Measurements from ENCODE around the gene UTP18.
"Not testable (repeated sequence)": the region's sequence is repeated elsewhere in the genome, so short reads cannot be mapped to it uniquely, and the experiment has no call there.

UTP18 gene
- 67.6 to 82.6 reads per million in 2 donors for total RNA-seq

DNA sequence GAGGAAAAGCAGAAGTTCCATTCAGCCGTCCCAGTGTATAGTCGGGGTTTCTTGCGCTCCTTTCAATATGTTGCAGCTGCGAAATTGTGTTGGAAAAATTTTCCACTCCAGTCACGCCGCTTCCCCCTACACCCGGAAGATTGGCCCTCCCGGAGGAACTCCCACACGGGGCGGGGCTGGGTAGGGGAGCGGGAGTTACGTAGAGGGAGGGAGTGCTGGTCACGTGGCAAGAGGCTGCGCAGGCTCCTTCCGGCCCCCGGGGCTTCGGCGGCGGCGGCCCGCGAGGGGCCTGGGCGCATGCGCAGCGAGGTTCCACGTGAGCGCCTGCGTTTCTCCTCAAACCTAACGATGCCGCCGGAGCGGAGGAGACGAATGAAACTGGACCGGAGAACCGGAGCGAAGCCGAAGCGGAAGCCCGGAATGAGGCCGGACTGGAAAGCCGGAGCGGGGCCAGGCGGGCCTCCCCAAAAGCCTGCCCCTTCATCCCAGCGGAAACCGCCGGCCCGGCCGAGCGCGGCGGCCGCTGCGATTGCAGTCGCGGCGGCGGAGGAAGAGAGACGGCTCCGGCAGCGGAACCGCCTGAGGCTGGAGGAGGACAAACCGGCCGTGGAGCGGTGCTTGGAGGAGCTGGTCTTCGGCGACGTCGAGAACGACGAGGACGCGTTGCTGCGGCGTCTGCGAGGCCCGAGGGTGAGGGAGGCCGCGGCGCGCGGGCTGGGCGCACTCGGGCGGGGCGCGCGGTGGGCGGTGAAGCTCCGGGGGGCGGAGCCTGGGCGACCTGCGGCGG is at the start of gene UTP18:
TSS of gene UTP18 (plus strand) at position 310 of the 787 bp plus-strand sequence. CDS start at position 349, 39 bp downstream.
- DNase-seq, result peak; percentile 95

DNA sequence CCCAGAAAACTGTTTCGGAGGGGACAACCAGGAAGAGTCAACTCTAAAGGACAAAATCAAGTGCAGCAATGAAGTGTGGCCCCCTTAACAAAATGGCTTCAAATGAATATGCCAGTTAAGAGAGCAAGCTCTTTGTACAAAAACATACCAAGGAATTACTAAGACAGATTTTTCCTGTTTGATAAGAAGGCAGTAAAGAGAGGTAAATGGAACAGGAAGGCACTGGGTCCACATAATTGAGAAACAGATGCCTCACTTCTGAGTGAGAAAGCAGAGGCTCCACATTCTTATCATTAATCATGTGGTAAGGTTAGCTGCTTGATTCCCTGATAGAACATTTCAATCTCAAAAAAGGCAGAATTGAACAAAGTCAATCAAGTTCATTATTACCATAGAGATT is 45.4 kb upstream of the UTP18 start:
- DNase-seq, result no peak

DNA sequence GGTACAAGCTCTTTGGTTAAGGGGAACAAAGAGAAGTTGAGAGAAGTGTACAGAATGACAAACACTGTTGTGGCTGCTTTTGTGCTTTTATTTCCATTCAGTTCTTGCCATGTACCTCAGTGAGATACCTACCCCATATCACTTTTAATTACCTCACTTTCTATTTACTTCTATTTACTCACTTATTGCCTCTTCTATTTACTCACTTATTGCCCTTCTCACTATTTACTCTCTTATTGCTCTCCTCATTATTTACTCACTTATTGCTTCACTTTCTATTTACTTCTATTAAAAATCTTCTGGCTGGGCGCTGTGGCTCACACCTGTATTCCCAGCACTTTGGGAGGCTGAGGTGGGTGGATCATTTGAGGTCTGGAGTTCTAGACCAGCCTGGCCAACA is 42.4 kb upstream of the UTP18 start:
- no peak for DNase-seq

DNA sequence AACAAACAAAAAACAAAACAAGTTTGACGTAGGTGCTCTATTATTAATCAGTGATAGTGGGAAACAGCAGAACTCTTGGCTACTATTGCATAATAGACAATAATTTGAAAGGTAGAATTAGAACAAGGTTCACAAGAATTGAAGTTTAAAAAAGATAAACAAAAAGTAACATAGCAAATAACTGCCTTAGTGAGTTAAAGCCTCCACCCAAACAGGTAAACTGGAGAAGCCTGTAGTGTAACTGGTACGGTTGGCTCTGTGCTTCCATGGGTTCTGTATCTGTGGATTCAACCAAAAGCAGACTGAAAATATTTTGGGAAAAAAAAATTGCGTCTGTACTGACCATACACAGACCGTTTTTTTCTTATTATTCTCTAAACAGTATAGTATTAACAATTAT is 39.0 kb upstream of the UTP18 start:
- DNase-seq, result no peak

DNA sequence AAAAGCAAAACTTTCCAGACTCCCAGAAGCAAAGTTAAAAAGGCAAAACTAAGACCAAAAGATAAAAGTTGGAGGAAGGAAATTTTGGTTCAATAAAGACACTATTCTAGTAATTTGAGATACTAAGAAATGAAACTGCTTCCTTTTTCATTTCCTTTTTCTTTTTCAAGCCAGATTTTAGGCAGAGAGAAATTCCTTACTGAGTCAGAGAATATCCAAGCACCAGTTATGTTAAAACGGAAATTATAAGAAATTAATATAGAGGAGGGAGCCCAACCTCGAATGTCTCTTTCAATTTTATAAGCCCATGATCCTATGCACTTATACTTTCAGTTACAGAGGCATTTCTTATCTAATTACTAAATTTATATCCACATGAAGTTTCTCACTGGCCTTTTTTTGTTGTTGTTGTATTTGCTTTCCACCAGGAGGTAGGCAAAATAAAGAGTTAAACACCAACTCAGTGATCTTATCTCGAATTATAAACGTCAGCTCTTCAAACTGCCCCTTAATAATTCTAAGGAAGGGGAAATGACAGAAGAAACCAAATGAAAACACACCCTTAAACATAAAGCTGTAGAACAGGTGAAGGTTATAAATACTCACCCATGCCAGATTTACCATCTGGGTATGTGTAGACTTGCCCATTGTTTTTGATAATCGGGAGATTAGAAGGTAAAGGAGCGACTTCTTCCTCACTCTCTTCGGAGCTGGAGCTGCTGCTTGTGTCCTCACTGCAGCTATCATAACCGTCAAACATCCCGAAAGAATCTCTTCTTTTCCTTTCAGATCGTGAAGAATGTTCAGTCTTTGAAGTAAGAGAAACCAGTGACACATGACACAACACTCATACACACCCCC is 35.7 kb upstream of the UTP18 start:
- DNase-seq, result no peak

- DNase-seq, result not testable (repeated sequence)
Measured at GRCh38 chr17:51225523-51225922, 34.8 kb upstream of the UTP18 start.

- DNase-seq, result no peak
Measured at GRCh38 chr17:51228161-51228560, 32.2 kb upstream of the UTP18 start.

DNA sequence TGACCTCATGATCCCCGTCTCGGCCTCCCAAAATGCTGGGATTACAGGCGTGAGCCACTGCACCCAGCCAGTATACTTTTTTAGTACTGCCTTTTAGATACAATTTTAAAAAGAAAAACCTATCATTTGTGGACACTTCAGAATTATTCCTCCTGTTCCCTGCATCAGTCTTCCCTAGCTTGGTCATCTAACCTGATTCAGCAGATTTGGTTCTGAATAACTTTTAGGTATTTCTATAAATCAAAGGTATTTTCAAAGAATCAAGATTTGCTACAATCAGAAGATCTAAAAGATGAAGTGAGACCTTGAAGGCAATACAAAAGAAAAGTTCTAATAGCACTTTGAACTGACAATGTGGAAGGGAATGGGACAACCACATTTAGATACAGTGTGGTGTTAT is 30.5 kb upstream of the UTP18 start:
- no peak for DNase-seq

GRCh38 chr17:51230306-51230705 is 30.0 kb upstream of the UTP18 start:
- DNase-seq, result no peak

DNA sequence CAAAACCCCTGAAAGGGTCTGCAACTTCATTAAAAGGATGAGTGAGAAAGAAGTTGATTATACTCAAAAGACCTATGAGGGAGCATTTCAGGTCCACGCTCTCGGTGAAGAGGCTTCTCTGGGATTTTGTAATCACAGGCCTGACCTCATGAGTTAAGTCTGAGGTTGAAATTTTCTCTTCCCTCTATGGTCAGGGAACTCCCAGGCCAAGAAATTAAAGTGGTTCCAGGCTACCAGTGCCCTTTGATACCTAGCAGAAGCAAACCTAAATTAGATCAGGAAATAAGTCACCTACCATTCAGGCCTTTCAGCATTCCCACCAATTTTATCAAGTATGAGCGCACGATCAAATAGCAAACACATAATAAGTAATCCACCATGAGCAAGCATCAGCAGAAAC is 28.3 kb upstream of the UTP18 start:
- no peak for DNase-seq

DNA sequence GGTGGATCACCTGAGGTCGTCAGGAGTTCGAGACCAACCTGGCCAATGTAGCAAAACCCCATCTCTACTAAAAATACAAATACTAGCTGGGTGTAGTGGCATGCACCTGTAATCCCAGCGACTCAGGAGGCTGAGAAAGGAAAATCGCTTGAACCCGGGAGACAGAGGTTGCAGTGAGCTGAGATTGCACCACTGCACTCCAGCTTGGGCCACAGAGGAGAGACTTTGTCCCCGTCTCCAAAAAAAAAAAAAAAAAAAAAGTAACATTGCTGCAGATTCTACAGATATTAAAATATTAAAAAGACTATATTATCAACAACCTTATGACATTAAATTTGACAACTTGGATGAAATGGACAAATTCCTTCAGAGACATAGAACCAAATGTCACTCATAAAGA is 26.2 kb upstream of the UTP18 start:
- no peak for DNase-seq

DNA sequence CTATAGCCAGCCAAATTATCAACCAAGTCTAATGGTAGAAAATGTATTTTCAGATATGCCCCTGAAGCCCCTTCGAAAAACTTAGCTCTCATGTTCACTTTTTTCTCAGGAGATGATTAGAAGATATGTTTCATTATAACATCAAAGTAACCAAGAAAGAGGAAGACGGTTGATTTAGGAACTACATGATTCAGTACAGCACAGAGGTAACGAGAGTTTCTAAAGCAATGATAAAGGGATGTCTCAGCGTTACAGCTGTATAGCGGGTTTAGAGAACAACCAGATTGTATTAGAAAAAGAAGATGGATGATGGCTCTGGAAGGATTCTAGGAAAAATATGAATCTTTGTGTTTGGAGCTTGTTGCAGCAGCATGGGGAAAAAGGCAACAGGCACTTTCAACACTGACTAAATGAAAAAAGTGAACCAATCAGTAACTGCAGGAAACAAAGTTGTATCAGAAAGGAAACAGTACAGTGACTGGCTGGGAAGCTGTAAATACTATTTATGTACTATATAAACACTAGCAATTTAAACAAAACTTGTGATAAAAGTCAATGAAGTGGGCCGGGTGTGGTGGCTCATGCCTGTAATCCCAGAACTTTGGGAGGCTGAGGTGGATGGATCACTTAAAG is 22.0 kb upstream of the UTP18 start:
- no peak for DNase-seq

DNA sequence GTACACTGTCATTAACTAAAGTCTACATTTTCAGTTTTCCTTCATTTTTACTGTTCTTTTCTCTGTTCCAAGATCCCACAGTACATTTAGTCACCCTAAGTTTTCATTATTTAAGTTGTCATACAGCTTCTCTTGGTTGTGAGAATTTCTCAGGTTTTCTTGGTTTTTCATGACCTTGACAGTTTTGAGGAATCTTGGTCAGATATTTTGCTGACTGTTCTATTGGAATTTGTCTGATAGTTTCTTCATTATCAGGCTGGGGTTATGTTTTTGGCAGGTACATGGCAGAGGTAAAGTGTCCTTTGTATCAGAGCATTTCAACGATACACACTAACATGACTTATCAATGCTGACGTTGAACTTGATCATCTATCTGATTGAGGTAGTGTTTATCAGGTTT is 20.1 kb upstream of the UTP18 start:
- no peak for DNase-seq

DNA sequence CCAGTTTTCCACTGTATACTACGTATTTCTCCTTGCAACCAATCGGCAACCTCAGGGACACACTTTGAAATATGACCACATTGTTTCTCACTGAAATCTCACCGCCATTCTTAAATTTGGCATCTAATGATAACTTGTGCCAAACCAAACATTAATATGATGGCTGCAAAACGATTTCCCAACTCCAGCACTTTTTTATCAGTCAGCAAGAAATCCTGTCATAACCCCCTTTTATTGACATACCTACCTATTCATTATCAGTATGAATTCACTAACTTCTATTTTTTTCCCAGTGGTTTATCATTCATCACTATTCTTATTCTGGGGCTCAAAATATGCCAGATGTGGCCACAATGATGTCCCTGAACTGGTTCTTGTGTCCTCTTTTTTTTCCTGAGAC is 16.3 kb upstream of the UTP18 start:
- DNase-seq, result no peak

- no peak for DNase-seq
Measured at GRCh38 chr17:51245535-51245934, 14.8 kb upstream of the UTP18 start.

GRCh38 chr17:51250314-51250840 is 10.0 kb upstream of the UTP18 start:
- no peak for DNase-seq

DNA sequence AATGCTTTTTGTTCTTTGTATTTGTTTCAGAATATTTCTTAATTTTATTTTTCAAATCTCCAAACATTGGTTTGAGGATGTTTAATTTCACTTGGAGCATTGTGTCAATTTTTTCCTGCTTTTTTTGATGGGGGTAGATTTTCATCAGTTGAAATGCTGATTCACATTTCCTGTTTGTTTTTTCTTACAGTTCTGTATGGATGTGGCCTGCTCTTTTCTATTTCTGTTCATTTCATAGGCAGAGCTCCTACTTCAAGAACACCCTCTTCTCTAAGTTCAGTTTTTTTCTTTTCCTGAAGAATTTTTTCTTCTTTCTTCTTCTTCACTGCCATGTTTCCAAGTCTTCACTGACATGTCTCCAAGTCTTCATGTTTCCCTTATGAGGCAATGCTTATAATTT is 9.3 kb upstream of the UTP18 start:
- no peak for DNase-seq

- no peak for DNase-seq
Measured at GRCh38 chr17:51255673-51256072, 4.7 kb upstream of the UTP18 start.

DNA sequence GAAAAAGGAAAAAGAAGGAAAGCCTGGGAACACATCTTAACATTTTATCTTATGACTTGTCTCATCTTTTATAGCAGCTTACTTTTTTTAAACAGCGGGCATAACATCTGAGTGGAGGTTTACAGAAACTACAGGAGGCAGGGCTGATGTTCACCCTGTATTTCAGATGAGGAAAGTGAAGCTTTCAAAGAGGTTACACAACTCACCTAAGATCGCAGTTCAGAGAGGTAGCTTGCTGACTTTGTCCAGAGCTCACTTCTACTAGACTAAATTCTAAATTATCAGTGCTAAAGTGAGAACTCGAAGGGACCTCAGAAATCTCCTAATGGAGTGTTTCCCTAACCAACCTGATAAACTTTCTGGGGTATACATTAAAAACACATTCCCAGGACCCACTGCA is 4.2 kb upstream of the UTP18 start:
- DNase-seq, result no peak

DNA sequence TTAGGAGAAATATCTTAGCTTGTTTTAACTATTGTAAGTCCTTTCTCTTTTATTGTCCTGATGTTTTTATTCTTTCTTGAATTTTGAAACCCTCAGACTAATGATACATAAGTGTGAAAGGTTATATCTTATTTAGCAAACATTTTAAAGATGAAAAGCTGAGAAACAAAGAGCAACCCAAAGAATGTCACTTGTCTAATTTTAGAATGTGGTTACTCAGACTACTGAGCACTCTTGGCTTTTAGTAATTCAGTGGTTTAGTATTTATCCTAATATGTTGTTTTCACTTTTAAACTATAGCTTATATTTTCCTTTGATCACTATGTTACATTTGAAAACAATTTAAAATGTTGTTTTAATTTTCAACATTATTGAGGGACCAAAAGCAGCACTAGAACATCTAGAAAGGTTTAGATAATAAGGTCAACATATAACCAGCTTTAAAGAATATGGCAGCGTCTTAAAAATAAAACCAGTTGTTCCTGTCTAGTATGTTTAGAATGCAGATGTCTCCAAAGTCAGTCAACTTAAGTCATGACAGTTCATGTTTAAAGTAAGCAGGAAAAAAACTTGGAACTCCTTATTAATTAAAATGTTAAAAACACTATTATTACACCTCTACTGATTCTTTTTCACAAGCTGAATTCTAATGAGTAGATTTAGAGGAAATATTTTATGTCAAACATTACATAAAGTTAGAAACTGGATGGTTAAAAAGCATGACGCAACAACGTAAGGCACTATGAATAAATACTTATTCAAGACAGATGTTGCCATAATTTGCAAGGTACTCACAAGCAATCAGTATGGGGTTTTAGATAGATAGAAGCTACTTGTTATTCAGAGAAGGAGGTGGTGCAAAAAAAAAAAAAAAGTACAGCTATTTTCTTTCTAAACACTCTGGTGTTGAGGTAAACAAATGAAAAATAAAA is 2.9 kb upstream of the UTP18 start:
- no peak for DNase-seq

GRCh38 chr17:51258756-51259563 is 1.4 kb upstream of the UTP18 start:
- DNase-seq, result no peak
